ENCODE data around the gene MACROD2.
"Not testable (repeated sequence)": the region's sequence is repeated elsewhere in the genome, so short reads cannot be mapped to it uniquely, and the experiment has no call there.

MACROD2 gene

GRCh38 chr20:16007164-16007563, 2011.8 kb downstream of the MACROD2 start:
- no peak for TF ChIP-seq CTCF (IDR thresholded peaks at IDR 0.05; ENCODE audit: borderline replicate concordance, insufficient read depth, low read depth, low read length)
- no peak overlapping the region for H3K4me3 ChIP-seq (ENCODE audit: low read depth, low read length)

GRCh38 chr20:16007962-16008361, 2012.6 kb downstream of the MACROD2 start:
- TF ChIP-seq CTCF (IDR thresholded peaks at IDR 0.05; ENCODE audit: borderline replicate concordance, insufficient read depth, low read depth, low read length): no peak
- no peak overlapping the region for H3K4me3 ChIP-seq (ENCODE audit: low read depth, low read length)

GRCh38 chr20:16011056-16011455, 2015.7 kb downstream of the MACROD2 start:
- TF ChIP-seq CTCF (IDR thresholded peaks at IDR 0.05; ENCODE audit: borderline replicate concordance, insufficient read depth, low read depth, low read length): no peak
- H3K4me3 ChIP-seq (ENCODE audit: low read depth, low read length): no peak overlapping the region

GRCh38 chr20:16011519-16011918, 2016.2 kb downstream of the MACROD2 start:
- no peak overlapping the region for H3K4me3 ChIP-seq (ENCODE audit: low read depth, low read length)
- no peak for TF ChIP-seq CTCF (IDR thresholded peaks at IDR 0.05; ENCODE audit: borderline replicate concordance, insufficient read depth, low read depth, low read length)

- not testable (repeated sequence) for H3K4me3 ChIP-seq (ENCODE audit: low read depth, low read length)
Measured at GRCh38 chr20:16012934-16013333, 2017.6 kb downstream of the MACROD2 start.

- no peak overlapping the region for H3K4me3 ChIP-seq (ENCODE audit: low read depth, low read length)
- no peak for TF ChIP-seq CTCF (IDR thresholded peaks at IDR 0.05; ENCODE audit: borderline replicate concordance, insufficient read depth, low read depth, low read length)
Measured at GRCh38 chr20:16013631-16014030, 2018.3 kb downstream of the MACROD2 start.

- no peak for TF ChIP-seq CTCF (IDR thresholded peaks at IDR 0.05; ENCODE audit: borderline replicate concordance, insufficient read depth, low read depth, low read length)
- no peak overlapping the region for H3K4me3 ChIP-seq (ENCODE audit: low read depth, low read length)
Measured at GRCh38 chr20:16014436-16014835, 2019.1 kb downstream of the MACROD2 start.

GRCh38 chr20:16017656-16018055, 2022.3 kb downstream of the MACROD2 start:
- no peak overlapping the region for H3K4me3 ChIP-seq (ENCODE audit: low read depth, low read length)
- no peak for TF ChIP-seq CTCF (IDR thresholded peaks at IDR 0.05; ENCODE audit: borderline replicate concordance, insufficient read depth, low read depth, low read length)

All from GM12875 (cell line).